ENCODE data around the gene THSD4. TPM values are rescaled to one million over a fixed set of nuclear protein-coding genes. Genes with fewer than 3 reads are reported as not detected.

Gene THSD4
- total RNA-seq, 4 donors from 2014 or later = 39.4 to 232 (median 127) TPM

DNA sequence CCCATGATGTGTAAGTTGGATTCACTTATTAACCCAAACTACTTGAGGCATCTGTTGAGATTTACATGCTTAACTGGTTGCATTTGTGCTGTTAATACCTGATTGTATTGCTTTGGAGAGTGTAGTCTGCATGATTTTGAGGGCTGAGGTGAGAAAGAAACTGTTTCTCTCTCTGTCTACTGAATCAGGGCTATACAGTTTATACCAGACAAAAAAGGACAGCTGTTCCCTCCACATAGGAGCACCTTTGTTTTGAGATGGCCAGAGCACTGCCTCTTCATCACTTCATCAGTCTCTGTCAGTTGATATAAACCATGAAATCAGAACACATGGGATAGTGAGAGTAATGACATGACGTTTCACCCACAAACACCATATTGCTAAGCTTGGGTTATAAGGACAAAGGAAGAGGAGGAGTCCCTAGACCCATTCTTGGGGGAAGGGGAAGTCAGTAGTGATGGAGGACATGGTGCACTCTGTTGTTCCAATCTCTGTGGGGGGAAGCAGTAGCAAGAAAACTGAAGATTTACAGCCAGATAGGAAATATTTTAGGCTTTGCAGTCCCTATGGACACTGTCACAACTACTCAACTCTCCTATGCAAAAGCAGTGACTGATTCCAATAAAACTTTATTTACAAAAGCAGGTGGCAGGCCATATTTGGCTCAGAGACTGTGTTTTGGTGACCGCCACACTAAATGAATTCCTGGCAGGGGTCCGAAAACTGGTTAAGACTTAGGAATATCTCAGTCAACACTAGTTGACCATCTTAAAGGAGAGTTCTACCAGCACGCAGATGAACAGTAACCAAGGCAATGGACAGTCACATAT is 571.2 kb downstream of the THSD4 start:
- no peaks in the 10 kb centered on the region for H3K27me3 ChIP-seq
- intact Hi-C loops (cut with DNase I) = no loop called here
- DNase-seq = no peak
- 87 to 90% methylated on average over 4 of the region's 4 CpGs for whole genome bisulfite sequencing, 2 donors
- TF ChIP-seq, protein P1, sequence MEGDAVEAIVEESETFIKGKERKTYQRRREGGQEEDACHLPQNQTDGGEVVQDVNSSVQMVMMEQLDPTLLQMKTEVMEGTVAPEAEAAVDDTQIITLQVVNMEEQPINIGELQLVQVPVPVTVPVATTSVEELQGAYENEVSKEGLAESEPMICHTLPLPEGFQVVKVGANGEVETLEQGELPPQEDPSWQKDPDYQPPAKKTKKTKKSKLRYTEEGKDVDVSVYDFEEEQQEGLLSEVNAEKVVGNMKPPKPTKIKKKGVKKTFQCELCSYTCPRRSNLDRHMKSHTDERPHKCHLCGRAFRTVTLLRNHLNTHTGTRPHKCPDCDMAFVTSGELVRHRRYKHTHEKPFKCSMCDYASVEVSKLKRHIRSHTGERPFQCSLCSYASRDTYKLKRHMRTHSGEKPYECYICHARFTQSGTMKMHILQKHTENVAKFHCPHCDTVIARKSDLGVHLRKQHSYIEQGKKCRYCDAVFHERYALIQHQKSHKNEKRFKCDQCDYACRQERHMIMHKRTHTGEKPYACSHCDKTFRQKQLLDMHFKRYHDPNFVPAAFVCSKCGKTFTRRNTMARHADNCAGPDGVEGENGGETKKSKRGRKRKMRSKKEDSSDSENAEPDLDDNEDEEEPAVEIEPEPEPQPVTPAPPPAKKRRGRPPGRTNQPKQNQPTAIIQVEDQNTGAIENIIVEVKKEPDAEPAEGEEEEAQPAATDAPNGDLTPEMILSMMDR (IDR thresholded peaks at IDR 0.05) = no peak
- TF ChIP-seq POLR2A (IDR thresholded peaks at IDR 0.05) = no peak
- H3K9me3 ChIP-seq = no peaks in the 10 kb centered on the region
- H3K36me3 ChIP-seq = peaks cover 0 to 6% (median 0%) of the 10 kb centered on the region in 3 donors
- no peak overlapping the region for H3K27ac ChIP-seq
- H3K4me3 ChIP-seq = no peak overlapping the region
- H3K4me1 ChIP-seq = peaks cover 0 to 56% (median 21%) of the 10 kb centered on the region in 3 donors

- peaks cover 0 to 61% (median 31%) of the 10 kb centered on the region in 3 donors for H3K4me1 ChIP-seq
- peaks cover 0 to 6% (median 0%) of the 10 kb centered on the region in 3 donors for H3K36me3 ChIP-seq
- TF ChIP-seq, protein P1 (IDR thresholded peaks at IDR 0.05) = no peak
- no peak for TF ChIP-seq POLR2A (IDR thresholded peaks at IDR 0.05)
- 36 to 67% methylated on average over 2 of the region's 2 CpGs for WGBS, 2 donors
- no peaks in the 10 kb centered on the region for H3K9me3 ChIP-seq
- H3K27ac ChIP-seq = peak overlapping the region in 1 of 4 donors; percentile 14
- DNase-seq = no peak
- intact Hi-C loops (cut with DNase I) = no loop called here
- no peak overlapping the region for H3K4me3 ChIP-seq
- no peaks in the 10 kb centered on the region for H3K27me3 ChIP-seq
Observed at GRCh38 chr15:71687902-71688508, 572.7 kb downstream of the THSD4 start.

GRCh38 chr15:71688509-71689094 is 573.3 kb downstream of the THSD4 start:
- WGBS, 2 donors = 44 to 52% methylated on average over 3 of the region's 3 CpGs
- TF ChIP-seq, protein P1 (IDR thresholded peaks at IDR 0.05) = no peak
- TF ChIP-seq POLR2A (IDR thresholded peaks at IDR 0.05) = no peak
- Histone ChIP-seq H3K27me3 (no peaks in the 10 kb centered on the region), H3K4me3 (no peak overlapping the region), H3K27ac (peak overlapping the region in 1 of 4 donors; percentile 14), H3K36me3 (peaks cover 0 to 12% (median 0%) of the 10 kb centered on the region in 3 donors), H3K4me1 (peaks cover 0 to 67% (median 31%) of the 10 kb centered on the region in 3 donors), H3K9me3 (no peaks in the 10 kb centered on the region)
- intact Hi-C loops (cut with DNase I) = no loop called here
- DNase-seq = no peak

- H3K4me3 ChIP-seq = peak overlapping the region in 1 of 4 donors; percentile 40
- intact Hi-C loops (cut with DNase I) = no loop called here
- no peak for TF ChIP-seq POLR2A (IDR thresholded peaks at IDR 0.05)
- TF ChIP-seq, protein P1 (IDR thresholded peaks at IDR 0.05) = no peak
- WGBS, 2 donors = 65 to 68% methylated on average over 3 of the region's 3 CpGs
- H3K27ac ChIP-seq = peak overlapping the region; percentile 60 to 82 (median 73)
- DNase-seq = no peak
- H3K36me3 ChIP-seq = peaks cover 0 to 22% (median 0%) of the 10 kb centered on the region in 3 donors
- H3K9me3 ChIP-seq = no peaks in the 10 kb centered on the region
- no peaks in the 10 kb centered on the region for H3K27me3 ChIP-seq
- peaks cover 0 to 70% (median 31%) of the 10 kb centered on the region in 3 donors for H3K4me1 ChIP-seq
Observed at GRCh38 chr15:71691081-71691457, 575.8 kb downstream of the THSD4 start.
